ENCODE data around the gene NEDD4.
"Not testable (repeated sequence)": the region's sequence is repeated elsewhere in the genome, so short reads cannot be mapped to it uniquely, and the experiment has no call there.

NEDD4 gene

DNA sequence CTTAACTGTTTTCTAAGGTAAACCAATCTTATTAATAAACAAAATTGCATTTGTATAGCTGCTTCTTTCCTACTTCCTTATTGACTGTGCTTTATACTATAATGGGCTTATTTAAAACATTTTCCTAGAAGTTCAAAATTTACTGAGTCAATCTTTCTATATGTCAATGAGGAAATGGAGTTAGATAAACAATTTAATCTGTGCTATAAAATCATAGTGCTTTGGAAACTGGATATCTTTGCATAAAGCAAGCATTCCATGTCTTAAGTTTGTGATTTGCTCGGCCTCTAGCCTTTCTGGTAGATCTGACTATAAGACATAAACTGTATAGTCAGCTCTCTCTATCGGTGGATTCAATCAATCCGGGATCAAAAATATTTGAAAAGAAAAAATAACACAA is 99.6 kb downstream of the NEDD4 start:
- DNase-seq (ENCODE audit: low spot score) = no peak

DNA sequence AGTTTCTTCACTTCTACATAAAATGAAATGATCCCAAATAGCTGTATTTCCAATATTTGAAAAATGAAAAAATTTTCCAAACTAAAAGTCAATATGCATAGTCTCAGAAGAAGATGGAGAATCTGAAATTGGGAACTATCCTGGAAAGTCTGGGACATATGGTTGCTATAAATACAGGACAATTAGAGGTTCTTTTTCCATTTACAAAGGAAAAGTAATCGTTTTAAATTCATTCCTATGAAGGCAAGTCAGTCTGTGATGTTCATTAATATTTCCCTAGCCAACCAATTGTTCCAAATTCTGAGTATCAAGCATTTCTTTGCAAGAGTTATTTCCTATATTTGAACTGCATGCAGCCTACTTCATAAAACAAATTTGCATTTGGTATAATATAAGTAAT is 102.2 kb downstream of the NEDD4 start:
- no peak for DNase-seq (ENCODE audit: low spot score)

DNA sequence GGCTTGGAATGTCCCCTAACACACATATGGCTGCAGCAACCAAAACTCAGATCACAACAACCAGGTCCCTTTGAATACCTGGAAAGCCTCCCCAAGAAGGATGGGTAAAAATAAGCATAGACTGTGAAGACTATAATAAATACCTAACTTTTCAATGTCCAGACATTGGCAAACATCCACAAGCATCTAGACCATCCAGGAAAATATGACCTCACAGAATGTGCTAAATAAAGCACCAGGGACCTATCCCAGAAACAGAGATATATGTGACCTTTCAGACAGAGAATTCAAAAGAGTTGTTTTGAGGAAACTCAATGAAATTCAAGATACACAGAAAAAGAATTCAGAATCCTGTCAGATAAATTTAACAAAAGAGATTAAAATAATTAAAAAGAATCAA is 109.2 kb downstream of the NEDD4 start:
- no peak for DNase-seq (ENCODE audit: low spot score)

GRCh38 chr15:55879181-55879580 is 114.2 kb downstream of the NEDD4 start:
- no peak for DNase-seq (ENCODE audit: low spot score)

DNA sequence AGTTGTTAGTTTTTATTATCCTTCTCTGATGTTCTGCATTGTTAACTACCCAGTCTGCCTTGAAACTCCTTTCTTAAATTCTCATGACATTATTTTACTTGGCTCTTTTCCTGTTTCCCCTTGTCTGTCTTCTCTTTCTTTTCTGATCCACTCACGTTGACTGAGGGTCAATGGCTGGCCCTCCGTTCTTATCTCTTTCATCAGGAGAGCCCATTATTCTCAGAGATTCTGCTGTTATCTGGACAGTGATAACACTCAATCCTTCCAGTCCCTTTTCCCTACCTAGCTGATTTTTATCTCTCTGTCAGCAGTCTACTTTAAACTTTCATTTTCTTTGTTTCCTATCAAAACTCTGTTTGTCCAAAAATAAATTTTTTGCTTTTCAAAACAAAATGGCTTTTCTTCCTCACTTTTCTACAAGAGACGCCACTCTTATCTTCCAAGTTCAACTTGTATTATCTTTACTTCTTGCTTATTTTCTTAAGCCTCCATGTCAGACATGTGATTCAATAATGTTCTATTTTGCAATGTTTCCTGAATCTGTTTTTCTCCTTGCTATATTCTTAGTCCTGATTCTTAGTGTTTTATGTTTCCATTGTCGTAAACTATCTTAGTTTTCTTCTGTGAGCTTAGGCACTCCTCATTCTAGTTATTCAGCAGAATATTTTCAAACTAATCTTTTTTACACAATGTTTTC is 120.2 kb downstream of the NEDD4 start:
- no peak for DNase-seq (ENCODE audit: low spot score)

GRCh38 chr15:55872471-55872870 is 120.9 kb downstream of the NEDD4 start:
- no peak for DNase-seq (ENCODE audit: low spot score)

DNA sequence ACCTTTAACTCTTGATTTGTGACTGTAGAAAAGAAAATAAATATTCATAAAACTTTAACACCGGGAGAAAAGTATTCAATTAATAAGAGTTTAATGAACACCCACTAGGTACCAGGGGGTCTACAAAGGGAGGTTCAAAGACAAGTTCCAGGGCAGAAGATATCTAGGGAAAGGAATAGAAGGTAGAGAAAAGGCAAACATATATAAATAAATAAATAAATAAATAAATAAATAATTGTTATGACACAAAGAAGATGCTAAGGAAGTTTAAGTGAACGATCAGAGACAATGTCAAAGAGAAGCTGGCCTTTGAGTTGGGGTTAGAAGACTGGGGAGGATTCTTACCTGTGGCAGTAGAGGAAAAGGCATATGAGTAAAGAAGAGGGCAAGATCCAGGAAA is 123.8 kb downstream of the NEDD4 start:
- DNase-seq (ENCODE audit: low spot score) = no peak

DNA sequence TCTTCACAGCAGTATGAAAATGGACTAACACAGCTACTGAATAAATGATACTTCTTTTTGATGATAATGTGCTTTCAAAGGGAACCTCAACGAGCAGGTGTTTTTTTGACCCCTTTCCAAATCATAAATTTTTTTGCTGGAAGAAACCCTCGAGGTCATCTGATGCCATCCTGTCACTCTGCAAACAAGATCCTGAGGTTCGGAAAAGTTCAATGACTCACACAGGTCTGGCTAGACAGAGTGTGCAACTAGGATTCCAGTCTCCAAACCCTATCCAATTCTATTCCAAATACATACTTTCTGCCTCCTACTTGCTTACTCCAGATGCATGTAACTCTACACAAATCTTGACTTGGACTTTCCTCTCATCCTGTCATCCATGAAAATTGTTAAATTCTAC is 124.7 kb downstream of the NEDD4 start:
- no peak for DNase-seq (ENCODE audit: low spot score)

- DNase-seq (ENCODE audit: low spot score) = not testable (repeated sequence)
Measured at GRCh38 chr15:55868291-55868690, 125.1 kb downstream of the NEDD4 start.

GRCh38 chr15:55863911-55864310 is 129.5 kb downstream of the NEDD4 start:
- DNase-seq (ENCODE audit: low spot score) = no peak

DNA sequence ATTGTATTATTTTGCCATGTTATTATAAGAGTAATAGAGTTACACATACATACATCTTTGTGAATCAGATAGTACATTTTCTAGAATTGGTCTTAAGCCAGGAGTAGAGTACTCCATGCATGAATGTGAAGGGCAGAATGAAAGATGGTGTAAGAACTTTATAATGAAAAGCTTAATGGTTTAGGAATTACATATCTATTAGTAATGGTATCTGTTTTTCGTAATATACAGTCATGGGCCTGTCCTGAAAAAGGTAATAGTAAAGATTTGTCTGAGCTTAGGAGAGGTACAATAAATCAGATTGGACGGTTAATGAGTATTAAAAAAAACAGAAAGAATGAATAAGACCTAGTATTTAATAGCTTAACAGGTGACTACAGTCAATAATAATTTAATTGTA is 132.3 kb downstream of the NEDD4 start:
- no peak for DNase-seq (ENCODE audit: low spot score)

GRCh38 chr15:55860468-55860867 is 132.9 kb downstream of the NEDD4 start:
- no peak for DNase-seq (ENCODE audit: low spot score)

- DNase-seq (ENCODE audit: low spot score) = no peak
Measured at GRCh38 chr15:55859681-55860080, 133.7 kb downstream of the NEDD4 start.

GRCh38 chr15:55858661-55859060 is 134.8 kb downstream of the NEDD4 start:
- no peak for DNase-seq (ENCODE audit: low spot score)

GRCh38 chr15:55856506-55857164 is 136.8 kb downstream of the NEDD4 start:
- no peak for DNase-seq (ENCODE audit: low spot score)

DNA sequence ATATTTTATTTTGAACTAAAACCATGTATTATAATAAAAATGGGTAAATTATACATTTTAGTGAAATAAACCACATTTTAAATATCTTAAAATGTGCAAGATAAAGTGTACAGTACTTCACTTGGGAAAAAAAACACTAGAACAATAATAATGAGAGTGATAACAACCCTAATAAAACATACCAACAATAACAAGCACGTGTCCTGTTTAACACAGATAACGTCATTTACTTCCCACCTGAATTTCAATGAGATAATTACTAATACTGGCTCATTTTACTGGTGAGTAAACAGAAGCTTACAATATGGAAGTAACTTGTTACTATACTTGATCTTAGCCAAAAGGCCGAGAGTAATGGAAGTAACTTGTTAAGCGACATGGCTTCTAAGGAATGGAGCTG is 140.3 kb downstream of the NEDD4 start:
- DNase-seq (ENCODE audit: low spot score) = no peak

DNA sequence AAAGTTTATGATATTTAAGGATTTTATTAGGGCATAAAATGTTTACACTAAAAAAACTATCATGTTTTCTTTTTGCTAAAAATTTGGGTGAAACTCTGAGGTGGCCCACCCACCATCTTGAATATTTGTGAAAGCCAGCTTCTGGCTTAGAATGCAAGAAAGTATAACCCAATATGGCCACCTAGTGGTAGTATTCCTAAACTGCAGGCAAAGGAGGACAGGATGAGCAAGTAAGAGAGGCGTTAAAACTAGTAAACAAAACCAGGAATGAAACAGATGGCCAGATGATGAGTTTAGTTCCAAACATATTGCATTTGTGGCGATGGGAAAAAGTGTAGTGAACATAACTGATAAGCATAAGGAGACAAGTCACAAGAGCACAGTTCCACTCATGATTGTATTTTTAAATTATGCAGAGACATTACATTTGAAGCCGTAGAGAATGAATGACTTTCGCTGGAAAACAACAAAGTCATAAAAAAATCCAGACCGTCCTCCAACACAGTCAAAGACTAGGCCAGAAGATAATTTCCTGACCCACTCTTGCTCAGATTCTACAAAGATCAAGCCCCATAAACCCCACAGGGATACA is 147.2 kb downstream of the NEDD4 start:
- DNase-seq (ENCODE audit: low spot score) = peak; percentile 83

GRCh38 chr15:55842897-55843296 is 150.5 kb downstream of the NEDD4 start:
- not testable (repeated sequence) for DNase-seq (ENCODE audit: low spot score)

GRCh38 chr15:55835866-55836265 is 157.5 kb downstream of the NEDD4 start:
- no peak for DNase-seq (ENCODE audit: low spot score)

DNA sequence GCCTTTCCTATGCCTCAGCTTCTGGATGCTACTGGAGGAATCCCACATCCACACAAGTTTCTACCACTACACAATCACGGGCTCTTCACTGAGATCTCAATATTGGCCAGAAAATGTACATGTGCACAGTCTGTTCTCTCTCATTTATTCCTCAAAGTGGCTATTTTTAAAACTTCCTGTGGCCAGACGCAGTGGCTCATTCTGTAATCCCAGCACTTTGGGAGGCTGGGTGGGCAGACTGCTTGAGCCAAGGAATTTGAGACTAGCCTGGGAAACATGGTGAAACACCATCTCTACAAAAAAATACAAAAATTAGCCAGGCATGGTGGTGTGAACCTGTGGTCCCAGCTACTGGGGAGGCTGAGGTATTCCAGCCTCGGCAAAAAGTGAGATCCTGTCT is 159.1 kb downstream of the NEDD4 start:
- DNase-seq (ENCODE audit: low spot score) = no peak

GRCh38 chr15:55829826-55830225 is 163.6 kb downstream of the NEDD4 start:
- peak; percentile 81 for DNase-seq (ENCODE audit: low spot score)

DNA sequence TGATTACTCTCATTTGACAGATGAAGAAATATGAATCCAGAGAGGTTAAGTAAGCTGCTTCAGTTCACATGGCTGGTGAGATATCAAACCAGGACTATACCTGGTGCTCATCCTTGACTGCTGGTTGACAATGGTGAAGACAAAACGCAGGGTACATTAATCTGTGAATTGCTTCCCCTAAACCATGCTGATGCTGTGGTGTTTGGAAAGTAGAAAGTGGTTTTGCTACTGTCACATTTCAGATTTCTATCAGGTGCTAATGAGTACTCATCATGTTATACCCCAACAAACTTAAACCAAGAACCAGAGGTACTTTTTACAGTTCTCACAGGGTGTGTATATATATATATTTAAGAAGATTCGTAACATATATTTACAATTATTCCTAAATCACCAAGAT is 165.5 kb downstream of the NEDD4 start:
- peak; percentile 51 for DNase-seq (ENCODE audit: low spot score)

DNA sequence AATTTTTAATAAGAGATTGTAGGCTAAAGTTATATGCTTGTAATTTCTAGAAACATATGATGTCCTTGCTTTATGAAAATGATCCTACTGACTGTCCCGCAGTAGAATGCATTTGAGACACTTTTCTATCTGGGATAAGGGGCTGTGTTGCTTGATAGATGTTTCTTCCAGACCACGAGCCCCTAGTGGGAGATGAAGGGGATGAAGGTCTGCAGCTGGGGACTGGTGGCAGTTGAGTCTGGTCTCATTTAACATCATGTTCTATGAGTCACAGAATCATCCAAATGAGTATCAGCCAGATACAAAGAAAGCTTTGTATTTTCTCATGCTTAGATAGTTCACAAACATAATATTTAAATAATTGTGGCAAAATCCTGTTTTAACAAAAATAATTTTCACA is 166.2 kb downstream of the NEDD4 start:
- peak; percentile 31 for DNase-seq (ENCODE audit: low spot score)

All from activated CD4-positive, alpha-beta T cell treated with anti-CD3 and anti-CD28 coated beads, Interleukin-2, Interleukin-4, amounts not matched to agents 100 ng/mL and 50 ng/mL, durations not matched to agents 16 hours and 8 hours (primary cell).